ENCODE measurements around the gene NTSR2. TPM values are rescaled to one million over a fixed set of nuclear protein-coding genes. Genes with fewer than 3 reads are reported as not detected.

NTSR2 gene
- total and polyA plus RNA-seq, 10 of the 15 experiments (the other 5 are each of a cell fraction or from before 2014, with no cell fraction given) = not detected

DNA sequence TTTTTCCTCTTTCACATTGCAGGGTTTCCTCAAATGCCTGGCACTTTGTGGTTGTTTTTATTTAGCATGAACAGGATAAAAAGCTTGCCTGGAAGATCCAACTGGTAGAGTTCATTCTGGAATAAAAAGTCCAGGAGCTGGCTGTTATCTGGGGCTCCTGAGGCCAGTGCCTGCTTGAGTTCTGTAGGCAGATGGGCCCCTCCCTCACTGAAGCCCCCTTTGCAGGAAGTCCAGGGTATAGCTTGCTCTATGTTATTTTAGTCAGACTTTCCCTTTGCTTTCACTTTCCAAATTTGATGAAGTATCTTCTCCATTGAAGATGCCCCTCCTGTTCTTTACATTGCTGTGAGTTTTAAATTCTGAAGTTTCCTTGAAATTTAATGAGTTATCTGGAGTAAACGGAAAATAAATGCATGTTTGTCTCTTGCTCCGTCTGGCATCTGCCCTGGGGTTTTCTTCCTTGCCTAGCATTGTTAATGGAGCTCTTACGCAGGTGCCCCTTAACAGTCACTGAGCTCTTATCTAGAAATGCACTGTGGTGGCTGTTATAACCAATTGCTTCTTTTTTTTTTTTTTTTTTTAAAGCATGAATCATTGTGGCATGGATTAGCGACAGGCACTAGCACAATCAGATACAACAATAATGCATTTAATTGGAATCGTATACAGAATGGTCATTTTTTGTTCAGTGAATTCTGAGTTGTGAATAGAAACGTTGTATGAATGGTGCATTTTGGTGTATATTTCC, 49.4 kb upstream of the NTSR2 start:
- ChIA-PET SMC1A (ENCODE audit: uncharacterized antibody, unreplicated experiment) (interaction anchor here (0.7 to 2.2 kb wide), 12 partner anchors 9 to 63 kb away, joined by 3 to 6 read pairs (median 4); no protein-coding TSS in a partner anchor), CTCF (interaction anchor here (0.9 to 2.2 kb wide), 5 partner anchors 19 to 60 kb away, joined by 3 to 10 read pairs (median 8); no protein-coding TSS in a partner anchor), RAD21 (ENCODE audit: unreplicated experiment) (interaction anchor here (0.7 to 1.3 kb wide), 2 partner anchors 9 to 81 kb away, joined by 3 read pairs; no protein-coding TSS in a partner anchor), POLR2A (interaction anchor here (0.6 to 1.0 kb wide), 3 partner anchors 25 to 57 kb away, joined by 3 to 4 read pairs (median 4); no protein-coding TSS in a partner anchor)
- no peaks in the 10 kb centered on the region for H4K20me1 ChIP-seq (ENCODE audit: control insufficient read depth, insufficient read depth)
- H3K9ac ChIP-seq (ENCODE audit: control insufficient read depth, insufficient read depth, low read length) = no peak overlapping the region
- in situ Hi-C loops (cut with MboI) (no loop called here), intact Hi-C loops (cut with micrococcal nuclease; ENCODE audit: unreplicated experiment) (no loop called here)
- WGBS (ENCODE audit: insufficient coverage, insufficient replicate concordance, low lambda C conversion rate, missing lambda C conversion rate) = 18% methylated on average over 6 of the region's 6 CpGs
- no peaks in the 10 kb centered on the region for H3K4me1 ChIP-seq (ENCODE audit: control insufficient read depth, insufficient read depth, low read length)
- no peaks in the 10 kb centered on the region for H3K9me3 ChIP-seq (replicated peaks; ENCODE audit: control insufficient read depth, insufficient read depth, low read length)
- no TSS peak for BruUV-seq (replicated peaks)
- no peak for FAIRE-seq
- no peak for DNase-seq (ENCODE audit: low read depth, low spot score)
- TF ChIP-seq EED (IDR thresholded peaks at IDR 0.05; ENCODE audit: low read depth) = no peak
- TF ChIP-seq NR2C2 (IDR thresholded peaks at IDR 0.05; ENCODE audit: borderline replicate concordance, control insufficient read depth, insufficient read length, low read depth) = no peak
- no peak for TF ChIP-seq ZZZ3 (IDR thresholded peaks at IDR 0.05; ENCODE audit: control insufficient read depth, insufficient read length, low read depth)
- no peak for TF ChIP-seq RCOR1 (conservative IDR thresholded peaks at IDR 0.05; ENCODE audit: low read depth, low read length)
- H3K27ac ChIP-seq (ENCODE audit: control insufficient read depth, insufficient read depth) = no peak overlapping the region
- H3K4me3 ChIP-seq = no peak overlapping the region
- ATAC-seq = no peak
- peaks cover 2 to 8% of the 10 kb centered on the region in 2 experiments; a peak in 2 of 4 replicates for H3K27me3 ChIP-seq (replicated peaks in 1 of 2; ENCODE audit: control insufficient read depth in 2 of 2, insufficient read depth in 2 of 2, low read length in 1 of 2)
- H3K4me2 ChIP-seq (ENCODE audit: control insufficient read depth, insufficient read depth) = no peak overlapping the region
- H3K36me3 ChIP-seq (ENCODE audit: control insufficient read depth in 2 of 2, insufficient read depth in 2 of 2, low read length in 1 of 2) = no peaks in the 10 kb centered on the region
- no peak overlapping the region for H2AFZ ChIP-seq (ENCODE audit: control insufficient read depth, low read depth, low read length)
- no peaks in the 10 kb centered on the region for H3K79me2 ChIP-seq (ENCODE audit: control insufficient read depth, insufficient read depth, low read length)

DNA sequence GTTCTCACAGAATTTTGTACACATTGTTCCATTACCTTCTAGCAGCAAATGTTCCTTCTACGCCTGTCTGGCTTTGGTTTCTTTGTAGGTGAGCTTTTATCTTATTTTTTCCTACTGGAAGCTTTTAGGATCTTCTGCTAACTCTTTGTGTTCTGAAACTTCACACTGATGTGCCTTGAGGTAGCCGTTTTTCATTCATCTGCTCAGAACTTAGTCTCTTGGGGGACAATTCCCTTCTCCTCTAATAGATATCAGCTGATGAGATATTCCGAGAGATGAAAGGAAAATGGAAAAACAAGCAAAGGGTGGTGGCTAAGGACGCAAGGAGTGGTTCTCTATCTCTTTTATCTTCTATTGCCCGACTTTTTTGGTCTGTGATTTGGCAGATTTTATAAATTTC, 48.6 kb upstream of the NTSR2 start:
- POLR2A ChIA-PET = interaction anchor here (0.6 to 1.0 kb wide), 2 partner anchors 26 to 58 kb away, joined by 4 read pairs; no protein-coding TSS in a partner anchor
- no TSS peak for BruUV-seq (replicated peaks)

More for the DNA sequence above, 48.6 kb upstream of the NTSR2 start:
- ATAC-seq = no peak
- RAD21 ChIA-PET (ENCODE audit: unreplicated experiment) = interaction anchor here (1.3 kb wide), 1 partner anchor 9 kb away, joined by 3 read pairs; no protein-coding TSS in a partner anchor
- CTCF ChIA-PET = interaction anchor here (0.9 to 2.2 kb wide), 5 partner anchors 20 to 30 kb away, joined by 3 to 10 read pairs (median 4); no protein-coding TSS in a partner anchor
- Histone ChIP-seq H3K27me3 (replicated peaks in 1 of 2; ENCODE audit: control insufficient read depth in 2 of 2, insufficient read depth in 2 of 2, low read length in 1 of 2) (peaks cover 2 to 5% of the 10 kb centered on the region in 2 experiments; a peak in 2 of 4 replicates), H3K27ac (ENCODE audit: control insufficient read depth, insufficient read depth) (no peak overlapping the region), H3K4me1 (ENCODE audit: control insufficient read depth, insufficient read depth, low read length) (no peaks in the 10 kb centered on the region), H3K4me2 (ENCODE audit: control insufficient read depth, insufficient read depth) (no peak overlapping the region), H3K9ac (ENCODE audit: control insufficient read depth, insufficient read depth, low read length) (no peak overlapping the region), H4K20me1 (ENCODE audit: control insufficient read depth, insufficient read depth) (no peaks in the 10 kb centered on the region), H3K9me3 (replicated peaks; ENCODE audit: control insufficient read depth, insufficient read depth, low read length) (no peaks in the 10 kb centered on the region), H3K36me3 (ENCODE audit: control insufficient read depth in 2 of 2, insufficient read depth in 2 of 2, low read length in 1 of 2) (no peaks in the 10 kb centered on the region), H3K79me2 (ENCODE audit: control insufficient read depth, insufficient read depth, low read length) (no peaks in the 10 kb centered on the region), H2AFZ (ENCODE audit: control insufficient read depth, low read depth, low read length) (no peak overlapping the region), H3K4me3 (no peak overlapping the region)
- no peak for DNase-seq (ENCODE audit: low read depth, low spot score)
- WGBS (ENCODE audit: insufficient coverage, insufficient replicate concordance, low lambda C conversion rate, missing lambda C conversion rate) = 12% methylated on average over 5 of the region's 5 CpGs
- in situ Hi-C loops (cut with MboI) = no loop called here
- intact Hi-C loops (cut with micrococcal nuclease; ENCODE audit: unreplicated experiment) = no loop called here
- SMC1A ChIA-PET (ENCODE audit: uncharacterized antibody, unreplicated experiment) = interaction anchor here (0.7 to 2.2 kb wide), 12 partner anchors 11 to 64 kb away, joined by 3 to 6 read pairs (median 4); no protein-coding TSS in a partner anchor
- FAIRE-seq = no peak
- TF ChIP-seq BMI1 (IDR thresholded peaks at IDR 0.05; ENCODE audit: borderline replicate concordance) = no peak
- no peak for TF ChIP-seq WRNIP1 (IDR thresholded peaks at IDR 0.05; ENCODE audit: borderline replicate concordance, low read depth, low read length)
